ENCODE data around the gene ANXA10.

GRCh38 chr4:168092176-168092712 lies at the start of gene ANXA10:
- TF ChIP-seq POLR2AphosphoS5 (IDR thresholded peaks at IDR 0.05), result no peak
- TF ChIP-seq, protein P1, sequence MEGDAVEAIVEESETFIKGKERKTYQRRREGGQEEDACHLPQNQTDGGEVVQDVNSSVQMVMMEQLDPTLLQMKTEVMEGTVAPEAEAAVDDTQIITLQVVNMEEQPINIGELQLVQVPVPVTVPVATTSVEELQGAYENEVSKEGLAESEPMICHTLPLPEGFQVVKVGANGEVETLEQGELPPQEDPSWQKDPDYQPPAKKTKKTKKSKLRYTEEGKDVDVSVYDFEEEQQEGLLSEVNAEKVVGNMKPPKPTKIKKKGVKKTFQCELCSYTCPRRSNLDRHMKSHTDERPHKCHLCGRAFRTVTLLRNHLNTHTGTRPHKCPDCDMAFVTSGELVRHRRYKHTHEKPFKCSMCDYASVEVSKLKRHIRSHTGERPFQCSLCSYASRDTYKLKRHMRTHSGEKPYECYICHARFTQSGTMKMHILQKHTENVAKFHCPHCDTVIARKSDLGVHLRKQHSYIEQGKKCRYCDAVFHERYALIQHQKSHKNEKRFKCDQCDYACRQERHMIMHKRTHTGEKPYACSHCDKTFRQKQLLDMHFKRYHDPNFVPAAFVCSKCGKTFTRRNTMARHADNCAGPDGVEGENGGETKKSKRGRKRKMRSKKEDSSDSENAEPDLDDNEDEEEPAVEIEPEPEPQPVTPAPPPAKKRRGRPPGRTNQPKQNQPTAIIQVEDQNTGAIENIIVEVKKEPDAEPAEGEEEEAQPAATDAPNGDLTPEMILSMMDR (IDR thresholded peaks at IDR 0.05), result no peak
